Stimulated activated CD8-positive, alpha-beta memory T cell treated with anti-CD3 and anti-CD28 coated beads, Interleukin-7, amount 100 ng/mL, for 4 hours (primary cell): ENCODE results near the gene NPM1.
A peak's percentile ranks its signal among the peaks of the same experiment; 100 is the strongest.
"Not testable (repeated sequence)": the region's sequence is repeated elsewhere in the genome, so short reads cannot be mapped to it uniquely, and the experiment has no call there.

ENCODE experiments used
- DNase-seq, 2 donors: peaks; one replicate each; pipeline ENCODE4 v3.0.0-alpha.2; 2020; ENCODE audit warnings: low read depth in 2 of 2

The NPM1 gene, protein sequence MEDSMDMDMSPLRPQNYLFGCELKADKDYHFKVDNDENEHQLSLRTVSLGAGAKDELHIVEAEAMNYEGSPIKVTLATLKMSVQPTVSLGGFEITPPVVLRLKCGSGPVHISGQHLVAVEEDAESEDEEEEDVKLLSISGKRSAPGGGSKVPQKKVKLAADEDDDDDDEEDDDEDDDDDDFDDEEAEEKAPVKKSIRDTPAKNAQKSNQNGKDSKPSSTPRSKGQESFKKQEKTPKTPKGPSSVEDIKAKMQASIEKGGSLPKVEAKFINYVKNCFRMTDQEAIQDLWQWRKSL

DNA sequence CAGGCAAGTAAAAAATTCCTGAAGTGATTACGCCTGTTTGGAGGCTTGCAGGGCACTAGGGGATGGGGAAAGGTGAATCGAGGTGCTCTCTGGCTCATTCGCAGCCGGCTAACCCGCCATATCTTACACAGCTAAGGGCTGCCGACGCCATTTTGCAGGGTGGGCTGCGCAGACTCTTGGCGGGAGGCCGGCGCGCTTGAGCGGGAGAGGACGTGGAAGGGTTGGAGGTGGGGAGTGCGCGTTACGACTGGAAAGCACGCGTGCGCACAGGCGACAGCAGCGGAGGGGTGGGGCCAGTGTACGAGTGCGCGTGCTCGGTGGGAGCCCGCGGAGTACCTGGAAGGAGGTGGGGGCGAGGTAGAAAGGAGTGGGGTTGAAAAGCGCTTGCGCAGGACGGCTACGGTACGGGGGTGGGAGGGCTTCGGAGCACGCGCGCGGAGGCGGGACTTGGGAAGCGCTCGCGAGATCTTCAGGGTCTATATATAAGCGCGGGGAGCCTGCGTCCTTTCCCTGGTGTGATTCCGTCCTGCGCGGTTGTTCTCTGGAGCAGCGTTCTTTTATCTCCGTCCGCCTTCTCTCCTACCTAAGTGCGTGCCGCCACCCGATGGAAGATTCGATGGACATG is at the start of gene NPM1:
NPM1 (plus strand) TSS at position 505 of the 625 bp plus-strand sequence; CDS start at position 605, 100 bp downstream.
- peak; percentile 97 to 98 for DNase-seq

DNA sequence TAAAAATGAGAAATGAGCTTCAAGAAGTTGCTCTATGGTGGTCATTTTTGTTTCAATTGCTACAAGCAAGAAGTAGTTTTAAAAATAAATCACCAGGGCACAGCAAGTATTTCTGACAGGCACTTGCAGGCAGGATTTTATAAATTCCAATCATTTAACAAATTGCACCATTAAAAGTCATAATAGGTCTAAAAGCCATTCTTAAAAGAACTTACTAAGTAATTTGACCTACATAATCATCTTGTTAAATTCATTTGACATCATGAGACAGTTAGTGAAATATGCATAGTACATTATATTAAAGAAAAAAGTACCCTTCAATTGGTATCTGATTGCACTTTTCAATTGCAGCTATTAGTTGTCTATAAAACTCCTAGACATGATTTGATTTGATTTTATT is 47.6 kb upstream of the NPM1 start:
- DNase-seq = no peak

DNA sequence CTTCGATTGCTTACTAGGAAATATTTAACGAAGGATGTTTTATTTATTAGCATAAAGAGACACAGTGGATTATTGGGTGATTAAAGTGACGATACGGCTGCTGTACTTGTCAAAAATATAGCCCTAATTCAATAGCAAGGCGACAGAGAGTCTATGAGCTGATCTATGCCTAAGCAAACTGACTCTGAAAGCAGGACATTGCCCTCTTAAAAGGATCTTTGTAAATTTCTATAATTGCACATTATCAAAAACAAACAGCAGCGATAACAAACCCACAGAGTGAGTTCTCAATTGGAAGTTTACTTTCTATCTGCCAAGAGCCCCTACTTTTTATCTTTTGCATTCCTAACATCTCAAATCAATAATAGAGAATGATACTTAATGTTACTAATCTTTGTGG is 47.2 kb upstream of the NPM1 start:
- DNase-seq = no peak

DNA sequence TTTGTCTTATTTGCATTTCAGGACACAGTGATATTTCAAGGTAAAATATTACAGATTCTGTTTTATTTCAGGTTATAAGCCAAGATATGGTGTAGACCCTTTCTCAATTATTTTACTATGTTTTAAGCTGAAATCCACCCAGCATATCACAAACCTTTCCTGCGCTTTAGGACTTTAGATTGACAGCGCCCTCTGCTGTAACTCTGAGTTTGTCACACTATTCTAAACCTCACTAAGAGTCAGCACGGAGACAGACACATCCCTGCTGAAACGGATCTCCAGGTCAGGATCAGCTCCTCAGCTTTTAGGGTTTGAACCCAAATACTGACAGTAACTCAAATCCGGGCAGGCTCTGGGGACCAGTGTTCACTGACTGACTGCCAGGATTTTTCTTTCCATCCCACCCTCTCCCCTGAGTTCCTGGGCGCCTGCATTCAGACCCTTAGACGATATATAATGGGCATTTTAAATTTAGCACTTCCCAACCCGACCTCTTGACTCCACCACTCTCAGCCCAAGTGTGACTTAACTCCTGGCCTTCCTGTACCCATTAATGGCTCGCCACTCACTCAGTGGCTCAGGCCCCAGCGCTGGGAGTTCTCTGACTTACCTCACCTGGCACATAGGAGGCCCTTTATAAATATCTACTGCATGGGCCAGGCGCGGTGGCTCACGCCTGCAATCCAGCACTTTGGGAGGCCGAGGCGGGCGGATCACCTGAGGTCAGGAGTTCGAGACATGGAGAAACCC is 45.1 kb upstream of the NPM1 start:
- no peak for DNase-seq

DNA sequence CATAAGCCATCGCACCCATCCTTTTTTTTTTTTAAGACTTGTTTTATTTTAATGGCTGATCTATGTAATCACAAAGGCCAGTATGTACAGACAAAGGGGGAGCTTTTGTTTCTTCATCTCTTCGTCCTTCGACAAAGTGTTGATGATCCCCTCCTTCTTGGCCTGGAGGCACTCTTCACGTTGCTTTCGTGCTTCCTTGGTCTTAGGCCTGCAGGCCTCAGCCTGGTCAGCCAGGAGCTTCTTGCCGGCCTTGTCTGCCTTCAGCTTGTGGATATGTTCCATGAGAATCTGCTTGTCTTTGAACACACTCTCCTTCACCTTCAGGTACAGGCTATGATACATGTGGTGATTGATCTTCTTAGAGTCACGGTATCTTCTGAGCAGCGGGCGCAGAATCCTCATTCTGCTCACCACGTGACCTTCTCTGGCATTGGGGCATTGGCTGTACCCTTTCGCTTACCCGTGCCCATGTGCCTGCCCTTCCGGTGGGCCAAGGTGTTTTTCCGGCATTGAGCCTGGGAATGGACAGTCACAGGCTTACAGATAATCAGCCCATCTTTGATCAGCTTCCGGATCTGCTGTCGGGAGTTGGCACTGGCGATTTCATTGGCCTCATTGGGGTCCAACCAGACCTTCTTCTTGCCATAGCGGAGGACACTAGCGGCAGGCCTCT is 42.6 kb upstream of the NPM1 start:
- DNase-seq = no peak

DNA sequence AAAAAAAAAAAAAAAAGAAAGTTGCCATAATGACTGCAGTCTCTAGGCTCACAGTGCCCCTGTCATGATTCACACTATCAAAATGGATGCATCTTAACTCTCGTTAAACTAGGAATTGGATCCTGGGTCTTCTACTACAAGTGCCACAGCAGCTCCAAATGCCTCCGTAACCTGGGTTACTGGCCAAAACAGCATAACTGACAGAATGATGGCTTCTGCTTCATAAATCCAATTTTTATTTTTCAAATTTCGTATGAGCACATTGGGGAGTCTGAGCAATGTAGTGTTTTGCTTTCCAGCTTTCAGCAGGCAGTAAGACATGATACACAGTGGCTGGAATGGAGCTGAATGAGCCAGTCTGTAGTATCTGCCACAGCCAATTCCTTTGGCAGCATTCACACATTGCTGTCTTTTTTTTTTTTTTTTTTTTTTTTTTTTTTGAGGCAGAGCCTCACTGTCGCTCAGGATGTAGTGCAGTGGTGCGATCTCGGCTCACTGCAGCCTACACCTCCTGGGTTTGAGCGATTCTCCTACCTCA is 36.0 kb upstream of the NPM1 start:
- DNase-seq = no peak

DNA sequence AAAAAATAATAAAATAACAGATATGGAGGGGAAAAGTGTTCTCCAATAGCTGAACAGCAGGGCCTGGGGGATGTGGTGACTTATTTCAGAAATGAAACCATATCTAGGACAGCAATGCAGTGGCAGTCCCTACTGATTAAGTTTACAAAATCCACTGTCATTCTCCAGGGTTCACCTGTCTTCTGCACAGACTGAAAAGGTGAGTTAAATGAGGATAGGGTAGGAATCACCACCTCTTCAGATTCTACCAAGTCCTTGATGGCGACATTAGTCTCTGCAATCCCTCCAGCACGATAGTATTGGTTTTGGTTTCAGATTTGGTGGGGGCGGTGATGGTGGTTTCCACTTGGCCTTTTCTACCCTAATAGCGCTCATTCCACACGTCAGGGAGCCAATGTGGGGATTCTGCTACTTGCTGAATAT is 32.3 kb upstream of the NPM1 start:
- DNase-seq = no peak

DNA sequence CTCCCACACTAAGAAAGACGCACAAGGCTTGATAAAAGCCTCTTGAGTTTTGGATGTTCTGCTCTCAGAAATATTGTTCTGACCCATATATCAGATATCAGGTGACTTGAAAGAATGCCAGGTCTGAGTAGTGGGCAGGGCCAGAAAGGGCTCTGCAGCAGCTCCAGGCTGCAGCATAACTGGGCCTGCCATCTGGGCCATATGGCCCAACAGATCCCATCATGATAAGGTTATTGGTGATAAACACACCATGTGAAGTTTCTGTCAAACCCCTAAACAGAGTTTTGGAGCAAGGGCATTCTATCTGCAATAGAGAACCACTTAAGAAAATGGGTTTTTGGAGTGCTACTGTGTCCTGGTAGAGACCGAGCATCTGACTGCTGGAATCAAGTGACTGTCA is 29.8 kb upstream of the NPM1 start:
- no peak for DNase-seq

DNA sequence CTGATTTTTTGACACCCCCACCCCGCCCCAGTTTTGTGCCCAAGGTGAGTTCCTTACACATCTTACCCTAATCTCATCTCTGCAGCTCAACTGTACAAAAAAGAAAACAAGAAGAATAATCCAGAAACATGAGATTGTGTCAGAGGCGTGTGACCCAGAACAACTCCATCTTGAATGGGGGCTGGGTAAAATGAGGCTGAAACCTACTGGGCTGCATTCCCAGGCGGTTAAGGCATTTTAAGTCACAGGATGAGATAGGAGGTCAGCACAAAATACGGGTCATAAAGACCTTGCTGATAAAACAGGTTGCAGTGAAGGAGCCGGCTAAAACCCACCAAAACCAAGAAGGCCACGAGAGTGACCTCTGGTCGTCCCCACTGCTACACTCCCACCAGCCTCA is 26.5 kb upstream of the NPM1 start:
- DNase-seq = not testable (repeated sequence)

DNA sequence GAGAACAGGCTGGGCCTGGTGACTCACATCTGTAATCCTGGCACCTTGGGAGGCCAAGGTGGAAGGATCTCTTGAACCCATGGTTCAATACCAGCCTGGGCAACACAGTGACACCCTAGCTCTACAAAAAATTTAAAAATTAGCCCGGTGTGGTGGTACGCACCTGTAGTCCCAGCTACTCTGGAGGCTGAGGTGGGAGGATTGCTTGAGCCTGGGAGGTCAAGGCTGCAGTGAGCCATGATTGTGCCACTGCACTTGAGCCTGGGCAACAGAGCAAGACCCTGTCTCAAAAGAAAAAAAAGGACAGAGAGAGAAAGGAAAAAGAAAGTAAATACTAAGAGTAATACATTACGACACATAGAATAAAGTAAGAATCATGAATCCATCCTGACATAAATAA is 24.4 kb upstream of the NPM1 start:
- not testable (repeated sequence) for DNase-seq

DNA sequence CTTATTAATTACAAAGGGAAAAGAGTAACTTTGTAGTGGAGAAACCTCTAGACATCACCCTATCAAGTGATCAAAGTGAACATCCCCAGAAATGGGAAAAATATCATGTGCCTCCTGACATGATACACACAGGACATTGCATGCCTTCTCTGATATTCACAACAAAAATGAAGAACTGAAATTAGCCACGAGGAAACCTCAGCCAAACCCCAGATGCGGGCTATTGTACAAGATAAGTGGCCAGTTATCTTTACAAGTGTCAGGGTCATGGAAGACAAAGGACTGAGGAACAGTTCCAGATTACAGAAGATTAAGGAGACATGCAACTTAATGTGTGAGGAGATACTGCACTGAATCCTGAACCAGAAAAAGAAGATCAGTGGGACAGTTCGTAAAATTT is 23.8 kb upstream of the NPM1 start:
- no peak for DNase-seq

DNA sequence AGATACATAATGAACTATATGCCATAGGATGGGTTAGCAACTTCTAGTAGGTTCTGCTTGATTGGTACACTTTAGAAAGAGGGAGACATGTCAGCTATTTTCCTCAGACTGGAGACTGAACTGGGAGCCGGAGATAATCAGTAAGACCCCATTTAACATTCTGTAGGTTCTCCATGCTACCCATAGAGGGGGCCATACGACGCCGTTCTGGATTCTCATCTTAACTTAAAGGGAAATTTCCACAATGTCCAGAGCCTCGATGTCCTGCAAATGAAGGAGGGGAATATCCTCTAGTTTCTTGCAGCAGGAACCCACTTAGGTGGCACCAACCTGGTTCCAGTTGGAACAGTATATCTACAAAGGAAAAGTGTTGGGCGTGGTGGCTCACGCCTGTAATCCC is 22.3 kb upstream of the NPM1 start:
- no peak for DNase-seq

DNA sequence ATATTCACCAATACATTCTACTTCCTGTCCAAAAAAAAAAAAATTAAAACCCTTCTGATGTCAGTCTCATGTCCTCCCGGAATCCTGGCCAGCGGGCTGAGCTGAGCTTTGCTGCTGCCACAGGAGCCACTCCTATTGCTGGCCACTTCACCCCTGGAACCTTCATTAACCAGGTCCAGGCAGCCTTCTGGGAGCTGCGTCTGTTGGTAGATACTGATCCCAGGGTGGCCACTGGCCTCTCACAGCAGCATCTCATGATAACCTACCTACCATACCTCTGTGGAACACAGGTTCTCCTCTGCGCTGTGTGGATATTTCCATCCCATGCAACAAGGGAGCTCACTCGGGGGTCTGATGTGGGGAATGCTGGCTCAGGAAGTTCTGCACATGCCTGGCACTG is 21.0 kb upstream of the NPM1 start:
- DNase-seq = no peak

DNA sequence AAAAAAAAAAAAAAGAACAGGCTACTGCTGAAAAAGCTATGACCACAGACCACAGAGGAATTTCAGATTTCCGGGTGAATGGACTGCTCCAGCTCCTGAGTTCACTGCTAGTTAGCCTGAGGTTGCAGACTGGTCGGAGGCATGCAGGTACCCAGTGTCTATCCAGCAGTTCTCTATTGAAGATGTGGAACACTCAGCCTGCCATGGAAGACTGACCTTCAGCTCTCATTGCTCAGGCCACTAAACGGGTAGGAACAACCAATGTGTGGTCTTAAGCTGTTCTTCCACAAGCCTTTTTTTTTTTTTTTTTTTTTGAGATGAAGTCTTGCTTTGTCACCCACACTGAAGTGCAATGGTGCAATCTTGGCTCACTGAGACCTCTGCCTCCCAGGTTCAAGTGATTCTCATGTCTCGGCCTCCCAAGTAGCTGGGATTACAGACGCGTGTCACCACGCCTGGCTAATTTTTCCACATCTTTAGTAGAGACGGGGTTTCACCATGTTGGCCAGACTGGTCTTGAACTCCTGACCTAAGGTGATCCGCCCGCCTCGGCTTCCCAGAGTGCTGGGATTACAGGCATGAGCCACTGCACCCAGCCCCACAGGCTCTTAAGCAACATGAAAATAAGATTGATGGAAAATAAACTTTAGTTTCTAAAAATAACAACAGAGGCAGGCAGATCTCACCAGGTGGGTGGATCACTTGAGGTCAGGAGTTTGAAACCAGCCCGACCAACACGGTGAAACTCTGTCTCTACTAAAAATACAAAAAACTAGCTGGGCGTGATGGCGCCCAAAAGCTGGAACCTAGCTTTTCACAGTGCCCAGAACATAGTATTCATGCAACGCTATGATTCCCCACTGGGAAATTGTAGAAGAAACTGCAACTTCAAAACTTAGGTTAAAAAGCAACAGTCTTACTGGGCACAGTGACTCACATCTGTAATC is 20.0 kb upstream of the NPM1 start:
- DNase-seq = no peak

DNA sequence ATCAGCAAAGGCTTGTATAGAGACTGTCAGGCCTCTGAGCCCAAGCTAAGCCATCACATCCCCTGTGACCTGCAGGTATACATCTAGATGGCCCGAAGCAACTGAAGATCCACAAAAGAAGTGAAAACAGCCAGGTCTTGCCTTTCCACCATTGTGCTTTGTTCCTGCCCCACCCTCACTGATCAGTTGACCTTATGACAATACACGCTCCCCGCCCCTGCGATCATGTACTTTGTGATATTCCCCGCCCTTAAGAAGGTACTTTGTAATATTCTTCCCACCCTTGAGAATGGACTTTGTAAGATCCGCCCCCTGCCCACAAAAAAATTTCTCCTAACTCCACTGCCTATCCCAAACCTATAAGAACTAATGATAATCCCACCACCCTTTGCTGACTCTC is 18.6 kb upstream of the NPM1 start:
- no peak for DNase-seq

DNA sequence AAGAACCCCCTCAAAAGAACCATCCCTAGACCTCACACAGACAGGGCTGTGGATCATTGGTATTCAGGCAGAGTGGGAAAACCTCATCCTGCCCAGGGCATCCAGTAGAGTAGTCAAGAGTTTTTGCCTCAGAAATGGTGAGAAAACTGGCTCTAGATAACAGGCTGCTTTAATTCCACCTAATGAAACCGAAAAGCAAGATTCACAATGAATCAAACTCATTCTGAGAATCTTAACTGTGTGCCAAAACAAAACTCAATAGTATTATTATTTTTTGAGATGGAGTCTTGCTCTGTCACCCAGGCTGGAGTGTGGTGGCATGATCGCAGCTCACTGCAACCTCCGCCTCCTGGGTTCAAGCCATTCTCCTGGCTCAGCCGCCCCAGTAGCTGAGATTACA is 17.8 kb upstream of the NPM1 start:
- no peak for DNase-seq

DNA sequence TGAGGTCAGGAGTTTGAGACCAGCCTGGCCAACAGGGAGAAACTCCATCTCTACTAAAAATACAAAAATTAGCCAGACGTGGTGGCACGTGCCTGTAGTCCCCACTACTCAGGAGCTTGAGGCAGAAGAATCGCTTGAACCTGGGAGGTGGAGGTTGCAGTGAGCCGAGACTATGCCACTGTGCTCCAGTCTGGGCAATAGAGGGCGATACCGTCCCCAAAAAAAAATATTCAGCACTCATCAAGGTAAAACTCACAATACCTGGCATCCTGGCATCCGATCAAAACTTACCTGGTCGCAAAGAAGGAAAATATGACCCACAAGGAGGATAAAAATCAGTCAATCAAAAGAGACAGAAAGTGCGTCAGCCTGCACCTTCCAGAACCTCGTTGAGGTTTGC is 16.8 kb upstream of the NPM1 start:
- DNase-seq = not testable (repeated sequence)

DNA sequence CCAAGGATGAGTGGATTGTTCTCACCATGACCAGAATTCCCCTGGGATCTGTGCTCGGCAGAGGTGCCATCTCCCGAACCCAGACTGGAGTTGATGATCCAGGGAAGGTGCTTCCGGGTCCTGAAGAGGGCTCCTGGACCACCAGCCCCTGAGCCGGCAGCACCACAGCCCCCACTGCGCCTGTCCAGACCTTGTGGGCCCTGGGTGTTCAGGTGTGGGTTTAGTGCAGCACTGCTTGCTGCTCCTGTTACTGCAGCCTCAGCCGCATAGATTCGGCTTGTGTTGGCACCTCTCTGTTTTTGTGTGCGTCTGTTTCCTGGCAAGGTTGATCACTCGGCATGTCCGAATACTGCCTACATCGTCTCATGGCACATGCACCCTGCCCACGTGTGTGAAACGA is 16.3 kb upstream of the NPM1 start:
- DNase-seq = no peak

DNA sequence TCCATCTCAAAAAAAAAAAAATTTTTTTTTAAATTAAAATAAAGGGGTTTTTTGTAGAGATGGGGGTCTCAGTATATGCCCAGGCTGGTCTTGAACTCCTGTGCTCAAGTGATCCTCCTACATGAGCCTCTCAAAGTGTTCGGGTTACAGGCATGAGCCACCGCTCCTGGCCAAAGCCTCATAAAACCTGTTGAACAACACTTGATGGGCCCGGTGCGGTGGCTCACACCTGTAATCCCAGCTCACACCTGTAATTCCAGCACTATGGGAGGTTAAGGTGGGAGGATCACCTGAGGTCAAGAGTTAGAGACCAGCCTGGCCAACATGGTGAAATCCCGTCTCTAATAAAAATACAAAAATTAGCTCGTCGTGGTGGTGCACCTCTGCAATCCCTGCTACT is 7.7 kb upstream of the NPM1 start:
- DNase-seq = no peak

DNA sequence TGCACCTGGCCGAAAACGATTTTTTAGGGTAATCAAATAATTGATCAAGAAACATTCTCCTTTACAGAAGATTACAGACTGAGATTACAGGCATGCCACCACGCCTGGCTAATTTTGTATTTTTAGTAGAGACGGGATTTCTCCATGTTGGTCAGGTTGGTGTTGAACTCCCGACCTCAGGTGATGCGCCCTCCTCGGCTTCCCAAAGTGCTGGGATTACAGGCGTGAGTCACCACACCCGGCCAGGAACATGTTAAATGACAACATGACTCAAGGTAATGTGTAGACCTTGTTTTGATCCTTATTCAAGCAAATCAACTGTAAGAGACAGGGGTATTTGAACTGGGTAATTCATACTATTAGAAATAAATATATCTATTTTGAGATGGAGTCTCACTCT is 3.2 kb upstream of the NPM1 start:
- DNase-seq = not testable (repeated sequence)

DNA sequence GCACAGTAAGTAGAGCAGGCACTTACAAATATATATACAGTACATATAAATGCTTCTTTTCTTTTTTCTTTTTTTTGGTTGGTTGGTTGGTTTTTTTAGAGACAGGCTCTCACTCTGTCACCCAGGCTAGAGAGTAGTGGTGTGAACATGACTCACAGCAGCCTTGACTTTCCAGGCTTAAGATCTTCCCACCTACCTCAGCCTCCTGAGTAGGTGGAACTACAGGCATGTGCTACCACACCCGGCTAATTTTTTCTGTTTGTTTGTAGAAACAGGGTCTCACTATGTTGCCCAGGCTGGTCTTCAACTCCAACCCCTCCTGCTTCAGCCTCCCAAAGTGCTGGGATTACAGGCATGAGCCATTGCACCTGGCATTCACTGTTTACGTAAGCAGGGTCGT is 2.6 kb upstream of the NPM1 start:
- DNase-seq = not testable (repeated sequence)
